Measurements from ENCODE around the gene INSC.
"Not testable (repeated sequence)": the region's sequence is repeated elsewhere in the genome, so short reads cannot be mapped to it uniquely, and the experiment has no call there.

Gene INSC

GRCh38 chr11:15114501-15115475 lies at the start of gene INSC:
INSC (plus strand) TSS chr11:15114923; CDS start chr11:15149175, 34,252 bp downstream.
- TF ChIP-seq CTCF (IDR thresholded peaks at IDR 0.05; ENCODE audit: borderline replicate concordance, insufficient read depth, low read depth, low read length): no peak
- no peak within 1 kb of the TSS for H3K4me3 ChIP-seq (ENCODE audit: low read depth, low read length)

GRCh38 chr11:15069751-15070150 lies 45.0 kb upstream of the INSC start:
- not testable (repeated sequence) for H3K4me3 ChIP-seq (ENCODE audit: low read depth, low read length)

GRCh38 chr11:15071556-15072255 lies 43.0 kb upstream of the INSC start:
- TF ChIP-seq CTCF (IDR thresholded peaks at IDR 0.05; ENCODE audit: borderline replicate concordance, insufficient read depth, low read depth, low read length): no peak
- no peak overlapping the region for H3K4me3 ChIP-seq (ENCODE audit: low read depth, low read length)

GRCh38 chr11:15072551-15073143 lies 42.1 kb upstream of the INSC start:
- H3K4me3 ChIP-seq (ENCODE audit: low read depth, low read length): no peak overlapping the region
- TF ChIP-seq CTCF (IDR thresholded peaks at IDR 0.05; ENCODE audit: borderline replicate concordance, insufficient read depth, low read depth, low read length): no peak

- no peak for TF ChIP-seq CTCF (IDR thresholded peaks at IDR 0.05; ENCODE audit: borderline replicate concordance, insufficient read depth, low read depth, low read length)
- H3K4me3 ChIP-seq (ENCODE audit: low read depth, low read length): no peak within 1 kb of the TSS
These were observed 41.1 kb upstream of the INSC start, which contains the start of gene CALCB for GRCh38 chr11:15073361-15074205. CALCB (plus strand) TSS chr11:15073593; CDS start chr11:15074719, 1,126 bp downstream.

GRCh38 chr11:15074206-15075161 lies 40.2 kb upstream of the INSC start:
- TF ChIP-seq CTCF (IDR thresholded peaks at IDR 0.05; ENCODE audit: borderline replicate concordance, insufficient read depth, low read depth, low read length): peak; percentile 88
- H3K4me3 ChIP-seq (ENCODE audit: low read depth, low read length): no peak overlapping the region

Data from GM12875 (cell line).